IPS DF 6.9 (cell line): ENCODE results near the gene ANKRD28.

Experiments used
- DNase-seq: peaks from one replicate; pipeline ENCODE4 v3.0.0-alpha.2; 2013; ENCODE audit warnings: low read depth, low spot score
- H3K27ac ChIP-seq: one replicate; pipeline ENCODE4 v1.5.1; 2013; ENCODE audit warnings: low read length, control low read depth
- H3K27me3 ChIP-seq: 2 replicates; pipeline ENCODE4 v1.6.1; 2013; ENCODE audit warnings: mild to moderate bottlenecking, low read length; ENCODE audit not compliant: control insufficient read depth, insufficient read depth
- H3K36me3 ChIP-seq: 2 replicates; pipeline ENCODE4 v1.6.1; 2013; ENCODE audit warnings: low read length; ENCODE audit not compliant: control insufficient read depth, insufficient read depth
- H3K4me1 ChIP-seq: 2 replicates; pipeline ENCODE4 v1.6.1; 2013; ENCODE audit warnings: low read length; ENCODE audit not compliant: control insufficient read depth, insufficient read depth
- H3K4me3 ChIP-seq: 2 replicates; pipeline ENCODE4 v1.5.1; 2013; ENCODE audit warnings: mild to moderate bottlenecking, low read length
- H3K9me3 ChIP-seq: 2 replicates; pipeline ENCODE4 v1.6.1; 2013; ENCODE audit warnings: low read length, inconsistent platforms; ENCODE audit not compliant: control insufficient read depth, insufficient read depth
- WGBS: extraction: QIAGEN DNeasy Blood & Tissue Kit; methylation state at CpG from one replicate; pipeline ENCODE4 v1.1.7; 2013; ENCODE audit warnings: mixed read lengths, missing lambda C conversion rate; ENCODE audit not compliant: insufficient read length, insufficient coverage; 5-methylcytosine and 5-hydroxymethylcytosine counted together

The ANKRD28 gene

GRCh38 chr3:15804553-15805095 is 6.8 kb upstream of the ANKRD28 start:
- Histone ChIP-seq H3K36me3 (no peaks in the 10 kb centered on the region), H3K9me3 (no peaks in the 10 kb centered on the region), H3K4me1 (no peaks in the 10 kb centered on the region; the same call in 1 of the 2 replicates), H3K27ac (no peak overlapping the region), H3K27me3 (no peaks in the 10 kb centered on the region), H3K4me3 (no peak overlapping the region)
- no CpG with 5 or more reads among the region's 4 CpGs for WGBS
- DNase-seq = no peak

- WGBS = no CpG with 5 or more reads among the region's 2 CpGs
- no peak overlapping the region for H3K27ac ChIP-seq
- no peaks in the 10 kb centered on the region for H3K9me3 ChIP-seq
- no peaks in the 10 kb centered on the region; the same call in 1 of the 2 replicates for H3K4me1 ChIP-seq
- no peaks in the 10 kb centered on the region for H3K27me3 ChIP-seq
- H3K4me3 ChIP-seq = no peak overlapping the region
- no peak for DNase-seq
- H3K36me3 ChIP-seq = no peaks in the 10 kb centered on the region
These were observed 6.1 kb upstream of the ANKRD28 start for GRCh38 chr3:15803921-15804320.

- no peak for DNase-seq
- Histone ChIP-seq H3K36me3 (no peaks in the 10 kb centered on the region), H3K4me1 (peaks cover 5% of the 10 kb centered on the region; the same call in 1 of the 2 replicates), H3K9me3 (no peaks in the 10 kb centered on the region), H3K27ac (no peak overlapping the region), H3K27me3 (no peaks in the 10 kb centered on the region), H3K4me3 (no peak overlapping the region)
- WGBS = no CpG with 5 or more reads among the region's 3 CpGs
These were observed 3.5 kb upstream of the ANKRD28 start for GRCh38 chr3:15801298-15801697.

GRCh38 chr3:15800780-15801179 is 3.0 kb upstream of the ANKRD28 start:
- Histone ChIP-seq H3K4me3 (no peak overlapping the region), H3K27me3 (no peaks in the 10 kb centered on the region), H3K9me3 (no peaks in the 10 kb centered on the region), H3K27ac (no peak overlapping the region), H3K4me1 (peaks cover 5% of the 10 kb centered on the region; the same call in 1 of the 2 replicates), H3K36me3 (no peaks in the 10 kb centered on the region)
- DNase-seq = no peak

- Histone ChIP-seq H3K36me3 (no peaks in the 10 kb centered on the region), H3K27ac (no peak overlapping the region), H3K9me3 (no peaks in the 10 kb centered on the region), H3K27me3 (no peaks in the 10 kb centered on the region), H3K4me1 (peaks cover 5% of the 10 kb centered on the region; the same call in 1 of the 2 replicates), H3K4me3 (no peak overlapping the region)
- DNase-seq = no peak
These were observed 2.5 kb upstream of the ANKRD28 start for GRCh38 chr3:15800327-15800726.

GRCh38 chr3:15798533-15799245 is 910 bp upstream of the ANKRD28 start:
- Histone ChIP-seq H3K4me1 (peaks cover 5% of the 10 kb centered on the region; the same call in 1 of the 2 replicates), H3K4me3 (no peak overlapping the region), H3K36me3 (no peaks in the 10 kb centered on the region), H3K27me3 (no peaks in the 10 kb centered on the region), H3K27ac (no peak overlapping the region), H3K9me3 (no peaks in the 10 kb centered on the region)
- no peak for DNase-seq
- 100% methylated on average over 1 of the region's 2 CpGs for WGBS

- Histone ChIP-seq H3K4me1 (peaks cover 5% of the 10 kb centered on the region; the same call in 1 of the 2 replicates), H3K27me3 (no peaks in the 10 kb centered on the region), H3K4me3 (no peak overlapping the region), H3K9me3 (no peaks in the 10 kb centered on the region), H3K27ac (no peak overlapping the region), H3K36me3 (no peaks in the 10 kb centered on the region; the same call in 1 of the 2 replicates)
- WGBS = no CpG with 5 or more reads among the region's 5 CpGs
- DNase-seq = no peak
These were observed 773 bp downstream of the ANKRD28 start for GRCh38 chr3:15796771-15797641.

GRCh38 chr3:15796331-15796730 is 1.4 kb downstream of the ANKRD28 start:
- H3K4me3 ChIP-seq = no peak overlapping the region
- WGBS = 100% methylated on average over 2 of the region's 2 CpGs
- no peak for DNase-seq
- H3K9me3 ChIP-seq = no peaks in the 10 kb centered on the region
- H3K36me3 ChIP-seq = no peaks in the 10 kb centered on the region; the same call in 1 of the 2 replicates
- H3K4me1 ChIP-seq = peaks cover 5% of the 10 kb centered on the region; the same call in 1 of the 2 replicates
- H3K27ac ChIP-seq = no peak overlapping the region
- no peaks in the 10 kb centered on the region for H3K27me3 ChIP-seq

GRCh38 chr3:15795651-15796308 is 2.0 kb downstream of the ANKRD28 start:
- DNase-seq = no peak
- WGBS = no CpG with 5 or more reads among the region's 4 CpGs
- H3K9me3 ChIP-seq = no peaks in the 10 kb centered on the region
- H3K27ac ChIP-seq = no peak overlapping the region
- H3K36me3 ChIP-seq = no peaks in the 10 kb centered on the region; the same call in 1 of the 2 replicates
- H3K27me3 ChIP-seq = no peaks in the 10 kb centered on the region
- H3K4me3 ChIP-seq = no peak overlapping the region
- H3K4me1 ChIP-seq = peaks cover 5% of the 10 kb centered on the region; the same call in 1 of the 2 replicates
